Fibroblast of peridontal ligament (primary cell): ENCODE results near the gene KRTAP4-7.
A peak's percentile ranks its signal among the peaks of the same experiment; 100 is the strongest.
"Not testable (repeated sequence)": the region's sequence is repeated elsewhere in the genome, so short reads cannot be mapped to it uniquely, and the experiment has no call there.

ENCODE experiments used
- DNase-seq: peaks from one replicate; pipeline ENCODE4 v3.0.0-alpha.2; 2010; ENCODE audit errors: extremely low read depth

Gene KRTAP4-7

DNA sequence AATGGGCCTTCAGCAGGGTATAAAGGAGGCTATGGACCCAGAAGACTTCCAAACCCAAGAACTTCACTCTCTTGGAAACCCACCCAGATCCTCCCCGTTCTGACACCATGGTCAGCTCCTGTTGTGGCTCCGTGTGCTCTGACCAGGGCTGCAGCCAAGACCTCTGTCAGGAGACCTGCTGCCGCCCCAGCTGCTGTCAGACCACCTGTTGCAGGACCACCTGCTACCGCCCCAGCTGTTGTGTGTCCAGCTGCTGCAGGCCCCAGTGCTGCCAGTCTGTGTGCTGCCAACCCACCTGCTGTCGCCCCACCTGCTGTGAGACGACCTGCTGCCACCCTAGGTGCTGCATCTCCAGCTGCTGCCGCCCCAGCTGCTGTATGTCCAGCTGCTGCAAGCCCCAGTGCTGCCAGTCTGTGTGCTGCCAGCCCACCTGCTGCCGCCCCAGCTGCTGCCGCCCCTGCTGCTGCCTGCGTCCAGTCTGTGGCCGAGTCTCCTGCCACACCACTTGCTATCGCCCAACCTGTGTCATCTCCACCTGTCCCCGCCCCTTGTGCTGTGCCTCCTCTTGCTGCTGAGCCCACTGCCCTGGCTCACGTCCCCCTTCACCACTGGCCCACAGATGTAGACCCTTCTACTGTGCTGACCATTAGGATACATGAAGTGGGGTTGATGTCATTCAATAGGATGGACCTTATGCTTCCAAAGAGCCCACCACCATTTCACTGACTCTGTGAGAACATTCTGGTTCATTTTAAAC lies at the start of gene KRTAP4-7:
KRTAP4-7 (plus strand) TSS at position 51 of the 757 bp plus-strand sequence; CDS start at position 108, 57 bp downstream.
- not testable (repeated sequence) for DNase-seq

DNA sequence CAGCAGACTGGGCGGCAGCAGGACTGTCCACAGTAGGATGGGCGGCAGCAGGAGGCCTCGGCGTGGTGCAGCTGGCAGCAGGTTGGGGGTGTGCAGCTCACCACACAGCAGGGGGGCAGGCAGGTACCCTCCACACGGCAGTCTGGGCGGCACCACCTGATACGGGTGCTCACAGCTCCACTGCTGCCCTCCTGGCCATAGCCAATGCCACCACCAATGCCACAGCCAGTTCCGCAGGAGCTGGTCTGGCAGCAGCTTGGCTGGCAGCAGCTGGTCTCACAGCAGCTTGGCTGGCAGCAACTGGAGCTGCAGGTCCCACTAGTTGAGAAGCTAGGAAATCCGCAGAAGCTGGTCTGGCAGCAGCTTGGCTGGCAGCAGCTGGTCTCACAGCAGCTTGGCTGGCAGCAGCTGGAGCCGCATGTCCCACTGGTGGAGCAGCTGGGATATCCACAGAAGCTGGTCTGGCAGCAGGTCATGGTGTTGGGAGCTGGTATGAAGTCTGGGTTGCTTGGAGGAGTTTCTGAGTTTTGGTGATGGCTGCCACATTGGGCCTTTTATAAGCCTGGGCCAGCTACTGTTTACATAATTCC lies 49.5 kb upstream of the KRTAP4-7 start, which contains the start of gene KRTAP1-3:
KRTAP1-3 (minus strand) TSS at position 529 of the 590 bp plus-strand sequence; CDS start at position 476, 53 bp downstream.
- not testable (repeated sequence) for DNase-seq

DNA sequence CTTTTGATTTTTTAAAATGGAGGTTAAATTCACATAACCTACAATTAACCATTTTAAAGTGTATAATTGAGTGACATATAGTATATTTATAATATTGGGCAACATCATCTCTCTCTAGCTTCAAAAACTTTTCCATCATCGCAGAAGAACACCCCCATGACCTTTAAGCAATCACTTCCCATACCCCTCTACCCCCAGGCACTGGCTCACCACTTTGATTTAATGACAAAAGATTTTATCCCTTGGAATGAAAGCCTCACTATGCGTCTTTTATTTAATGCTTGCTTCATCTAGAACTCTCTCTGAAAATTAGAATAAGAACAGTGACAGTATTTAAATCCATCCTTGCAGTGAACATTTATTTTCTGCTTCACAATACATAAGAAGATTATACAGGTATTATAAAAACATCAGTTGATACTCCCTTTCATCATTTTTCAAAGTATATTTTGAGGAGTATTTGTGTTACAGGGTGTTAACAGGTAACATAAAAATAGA lies 46.0 kb upstream of the KRTAP4-7 start:
- DNase-seq, result no peak

DNA sequence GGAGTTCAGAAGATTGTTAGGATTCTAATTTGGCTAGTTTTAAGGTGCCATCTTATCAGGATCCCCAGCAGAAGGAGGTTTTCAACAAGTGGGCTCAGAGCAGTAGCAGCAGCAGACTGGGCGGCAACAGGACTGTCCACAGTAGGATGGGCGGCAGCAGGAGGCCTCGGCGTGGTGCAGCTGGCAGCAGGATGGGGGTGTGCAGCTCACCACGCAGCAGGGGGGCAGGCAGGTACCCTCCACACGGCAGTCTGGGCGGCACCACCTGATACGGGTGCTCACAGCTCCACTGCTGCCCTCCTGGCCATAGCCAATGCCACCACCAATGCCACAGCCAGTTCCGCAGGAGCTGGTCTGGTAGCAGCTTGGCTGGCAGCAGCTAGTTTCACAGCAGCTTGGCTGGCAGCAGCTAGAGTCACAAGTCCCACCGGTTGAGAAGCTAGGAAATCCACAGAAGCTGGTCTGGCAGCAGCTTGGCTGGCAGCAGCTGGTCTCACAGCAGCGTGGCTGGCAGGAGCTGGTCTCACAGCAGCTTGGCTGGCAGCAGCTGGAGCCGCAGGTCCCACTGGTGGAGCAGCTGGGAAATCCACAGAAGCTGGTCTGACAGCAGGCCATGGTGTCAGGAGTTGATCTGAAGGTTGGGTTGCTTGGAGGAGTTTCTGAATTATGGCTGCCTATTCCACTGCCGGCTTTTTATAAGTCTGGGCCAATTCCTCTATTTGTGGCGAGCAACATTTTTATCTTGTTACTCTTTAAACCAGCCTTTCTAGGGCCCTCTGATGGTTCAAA lies 43.0 kb upstream of the KRTAP4-7 start, which contains the start of gene KRTAP1-1:
KRTAP1-1 (minus strand) TSS at position 668 of the 789 bp plus-strand sequence; CDS start at position 615, 53 bp downstream.
- peak; percentile 62 for DNase-seq

DNA sequence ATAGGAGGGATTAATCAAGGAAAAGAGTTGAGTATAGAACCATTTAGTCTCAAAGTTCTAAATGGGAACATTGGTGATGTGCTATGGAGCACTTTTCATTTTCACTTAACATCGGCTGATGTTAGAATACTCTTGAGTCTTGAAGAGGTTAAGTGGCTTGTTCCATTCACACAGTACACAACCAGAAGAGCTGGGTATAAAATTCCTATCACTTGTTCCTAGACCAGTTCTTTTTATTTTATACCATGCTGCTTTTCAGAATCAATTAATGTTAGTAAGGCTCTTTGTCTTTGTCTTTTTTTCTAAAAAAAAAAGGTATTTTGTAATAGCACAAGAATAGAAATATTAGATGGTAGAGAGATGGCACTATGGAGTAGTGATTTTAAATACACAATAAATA lies 41.0 kb upstream of the KRTAP4-7 start:
- DNase-seq, result no peak

DNA sequence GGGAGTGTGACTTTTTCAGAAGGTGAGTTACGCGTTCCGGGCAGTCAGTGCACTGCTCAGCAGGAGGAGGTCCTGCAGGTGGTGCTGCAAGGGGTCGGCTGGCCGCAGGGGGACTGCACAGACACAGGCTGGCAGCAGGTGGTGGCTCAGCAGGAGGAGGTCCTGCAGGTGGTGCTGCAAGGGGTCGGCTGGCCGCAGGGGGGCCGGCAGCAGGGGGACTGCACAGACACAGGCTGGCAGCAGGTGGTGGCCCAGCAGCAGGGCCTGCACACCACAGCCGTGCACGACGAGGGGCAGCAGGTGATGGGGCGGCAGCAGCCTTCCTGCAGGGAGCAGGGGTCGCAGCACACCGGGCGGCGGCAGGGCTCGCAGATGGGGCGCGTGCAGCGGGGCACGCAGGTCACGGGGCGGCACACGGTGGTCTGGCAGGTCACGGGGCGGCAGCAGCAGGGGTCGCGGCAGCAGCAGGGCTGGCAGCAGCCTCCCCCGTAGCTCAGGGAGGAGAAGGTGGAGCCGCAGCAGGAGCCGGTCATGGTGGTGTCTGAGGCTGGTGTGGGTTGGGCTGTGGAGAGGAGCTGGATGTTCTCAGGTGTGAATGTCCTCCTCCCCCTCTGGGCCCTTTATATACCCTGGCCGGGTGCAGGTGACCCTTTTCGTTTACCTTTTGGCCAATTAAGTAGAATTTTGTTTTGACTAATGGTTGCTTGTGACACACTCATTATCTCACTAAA lies 37.0 kb upstream of the KRTAP4-7 start, which contains the start of gene KRTAP2-1:
KRTAP2-1 (minus strand) TSS at position 582 of the 731 bp plus-strand sequence; CDS start at position 533, 49 bp downstream.
- not testable (repeated sequence) for DNase-seq

DNA sequence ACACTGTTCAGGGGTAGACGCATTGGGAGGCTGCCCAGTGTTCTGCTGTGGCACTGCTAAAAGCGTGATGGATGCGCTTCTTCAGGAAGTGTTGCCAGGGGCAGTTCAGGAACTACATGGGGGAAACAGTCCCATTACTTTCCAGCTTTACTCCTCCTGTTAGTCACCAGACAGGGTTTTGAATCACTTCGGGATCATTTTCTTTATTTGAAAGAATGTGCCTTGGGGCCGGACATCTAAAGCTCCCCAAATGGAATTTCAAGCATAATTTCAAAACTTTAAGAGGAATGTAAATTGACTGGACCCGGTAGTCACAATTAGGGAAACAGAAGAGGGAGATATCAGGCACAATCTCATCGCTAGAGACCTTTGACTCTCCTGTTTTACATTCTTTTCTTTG lies 35.5 kb upstream of the KRTAP4-7 start:
- peak; percentile 73 for DNase-seq

DNA sequence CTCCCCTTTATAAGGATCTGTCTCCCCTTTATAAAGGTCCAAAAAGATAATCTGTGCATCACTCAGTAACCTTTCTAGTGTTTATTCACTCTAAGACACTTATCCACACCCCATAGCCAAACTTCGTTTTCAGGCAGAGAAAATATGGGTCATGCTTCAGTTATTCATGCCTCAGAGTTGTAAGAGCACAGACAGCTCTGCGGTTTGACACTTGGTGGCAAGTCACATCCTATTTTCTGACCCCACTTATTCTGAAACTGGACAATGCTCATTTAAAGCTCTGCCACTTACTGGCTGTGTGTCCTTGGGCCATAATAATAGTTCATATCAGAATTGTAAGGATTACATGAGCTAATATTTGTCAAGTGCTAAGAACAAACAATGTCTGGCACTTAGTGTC lies 34.8 kb upstream of the KRTAP4-7 start:
- peak; percentile 59 for DNase-seq

DNA sequence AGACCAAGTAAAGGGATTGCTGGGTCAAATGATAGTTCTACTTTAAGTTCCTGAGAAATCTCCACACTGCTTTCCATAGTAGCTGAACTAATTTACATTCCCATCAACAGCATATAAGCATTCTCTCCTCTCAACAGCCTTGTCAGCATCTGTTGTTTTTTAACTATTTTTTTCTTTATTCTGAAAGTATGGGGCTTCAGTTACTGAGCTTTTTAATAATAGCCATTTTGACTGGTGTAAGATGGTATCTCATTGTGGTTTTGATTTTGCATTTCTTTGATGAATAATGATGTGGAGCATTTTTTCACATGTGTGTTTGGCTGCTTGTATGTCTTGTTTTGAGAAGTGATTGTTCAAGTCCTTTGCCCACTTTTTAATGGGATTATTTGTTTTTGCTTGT lies 31.4 kb upstream of the KRTAP4-7 start:
- peak; percentile 55 for DNase-seq

DNA sequence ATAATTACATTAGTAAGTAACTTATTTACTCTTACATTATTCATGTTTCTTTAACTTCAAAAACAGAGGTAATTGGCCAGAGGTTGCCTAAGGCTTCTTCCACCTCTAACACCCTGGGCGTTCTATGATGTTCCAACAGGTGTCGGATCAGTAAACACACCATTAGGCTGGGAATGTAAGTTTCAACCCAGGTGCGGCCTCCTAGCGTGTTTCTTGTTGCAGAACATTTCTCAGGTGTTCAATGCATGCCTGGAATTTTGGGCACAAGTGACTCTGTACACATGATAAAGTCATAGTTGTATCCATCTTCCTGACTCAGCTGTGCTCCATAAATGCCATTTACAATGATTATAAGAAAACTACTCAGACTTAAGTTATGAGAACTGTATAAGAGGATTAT lies 29.9 kb upstream of the KRTAP4-7 start:
- no peak for DNase-seq

DNA sequence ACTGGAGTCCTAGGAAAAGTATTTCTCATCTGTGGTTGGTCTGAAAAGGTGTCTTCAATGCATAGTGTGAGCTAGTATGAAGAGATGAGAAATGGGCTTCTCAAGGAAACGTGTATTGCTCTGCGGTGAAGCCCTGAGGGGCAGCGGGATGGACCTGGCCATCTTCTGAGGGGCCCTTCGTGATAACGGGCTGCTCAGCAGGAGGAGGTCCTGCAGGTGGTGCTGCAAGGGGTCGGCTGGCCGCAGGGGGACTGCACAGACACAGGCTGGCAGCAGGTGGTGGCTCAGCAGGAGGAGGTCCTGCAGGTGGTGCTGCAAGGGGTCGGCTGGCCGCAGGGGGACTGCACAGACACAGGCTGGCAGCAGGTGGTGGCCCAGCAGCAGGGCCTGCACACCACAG lies 29.4 kb upstream of the KRTAP4-7 start:
- not testable (repeated sequence) for DNase-seq

DNA sequence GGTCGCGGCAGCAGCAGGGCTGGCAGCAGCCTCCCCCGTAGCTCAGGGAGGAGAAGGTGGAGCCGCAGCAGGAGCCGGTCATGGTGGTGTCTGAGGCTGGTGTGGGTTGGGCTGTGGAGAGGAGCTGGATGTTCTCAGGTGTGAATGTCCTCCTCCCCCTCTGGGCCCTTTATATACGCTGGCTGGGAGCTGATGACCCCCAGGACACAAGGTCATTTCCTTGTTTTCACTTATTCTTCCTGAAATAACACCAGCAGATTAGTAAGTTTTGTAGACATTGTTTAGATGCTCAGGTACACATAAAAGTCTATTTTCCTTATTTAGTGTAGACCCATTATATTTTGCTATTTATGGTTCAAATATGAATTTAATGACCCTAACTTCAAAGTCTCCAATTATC lies 28.8 kb upstream of the KRTAP4-7 start, which contains the start of gene KRTAP2-2:
KRTAP2-2 (minus strand) TSS at position 101 of the 400 bp plus-strand sequence; CDS start at position 82, 19 bp downstream.
- not testable (repeated sequence) for DNase-seq

DNA sequence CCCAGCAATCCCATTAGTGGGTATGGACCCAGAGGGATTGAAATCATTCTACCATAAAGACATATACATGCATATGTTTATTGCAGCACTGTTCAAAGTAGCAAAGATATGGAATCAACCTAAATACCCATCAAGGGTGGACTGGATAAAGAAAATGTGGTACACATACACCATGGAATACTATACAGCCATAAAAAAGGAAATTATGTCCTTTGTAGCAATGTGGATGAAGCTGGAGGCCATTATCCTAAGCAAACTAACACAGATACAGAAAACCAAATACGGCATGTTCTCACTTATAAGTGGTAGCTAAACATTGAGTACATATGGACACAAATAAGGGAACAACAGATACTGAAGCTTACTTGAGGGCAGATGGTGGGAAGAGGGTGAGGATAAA lies 26.4 kb upstream of the KRTAP4-7 start:
- no peak for DNase-seq

DNA sequence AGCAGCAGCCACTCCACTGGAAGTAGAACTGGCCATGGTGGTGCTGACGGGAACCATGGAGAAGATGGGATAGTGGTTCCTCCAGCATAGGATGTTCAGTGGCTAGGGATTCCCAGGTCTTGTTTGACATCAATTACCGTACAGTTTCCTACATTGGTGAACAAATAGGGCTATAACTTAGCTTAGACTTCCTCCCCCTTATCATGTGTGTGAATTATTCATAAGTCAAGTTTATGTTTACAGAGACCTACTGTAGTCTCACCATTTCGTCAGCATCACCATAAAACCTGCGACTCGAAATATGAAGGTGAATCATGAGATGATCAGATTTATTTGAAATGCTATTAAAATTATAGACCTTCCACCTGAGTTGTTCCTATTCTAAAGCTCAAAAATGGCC lies 25.2 kb upstream of the KRTAP4-7 start:
- DNase-seq, result no peak

DNA sequence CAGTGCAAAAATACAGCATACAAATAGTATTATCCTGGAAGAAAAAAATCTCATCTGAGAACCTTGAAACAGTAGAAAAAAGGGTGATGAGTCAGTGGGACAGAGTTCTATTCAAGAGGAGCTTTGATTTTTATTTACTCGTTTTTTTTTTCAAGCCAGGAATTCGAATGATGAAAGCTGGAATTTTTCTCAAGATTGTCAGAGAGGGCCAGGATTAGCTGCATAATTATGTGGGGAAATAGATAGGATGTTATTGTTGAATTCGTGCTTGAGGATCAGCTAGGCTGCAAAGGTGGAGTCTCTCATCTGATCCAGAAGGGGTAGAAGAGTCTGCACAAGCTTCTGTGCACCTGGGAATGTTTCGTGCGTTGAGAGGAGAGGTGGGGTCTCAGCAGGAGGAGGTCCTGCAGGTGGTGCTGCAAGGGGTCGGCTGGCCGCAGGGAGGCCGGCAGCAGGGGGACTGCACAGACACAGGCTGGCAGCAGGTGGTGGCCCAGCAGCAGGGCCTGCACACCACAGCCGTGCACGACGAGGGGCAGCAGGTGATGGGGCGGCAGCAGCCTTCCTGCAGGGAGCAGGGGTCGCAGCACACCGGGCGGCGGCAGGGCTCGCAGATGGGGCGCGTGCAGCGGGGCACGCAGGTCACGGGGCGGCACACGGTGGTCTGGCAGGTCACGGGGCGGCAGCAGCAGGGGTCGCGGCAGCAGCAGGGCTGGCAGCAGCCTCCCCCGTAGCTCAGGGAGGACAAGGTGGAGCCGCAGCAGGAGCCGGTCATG lies 24.5 kb upstream of the KRTAP4-7 start:
- DNase-seq, result peak; percentile 95

DNA sequence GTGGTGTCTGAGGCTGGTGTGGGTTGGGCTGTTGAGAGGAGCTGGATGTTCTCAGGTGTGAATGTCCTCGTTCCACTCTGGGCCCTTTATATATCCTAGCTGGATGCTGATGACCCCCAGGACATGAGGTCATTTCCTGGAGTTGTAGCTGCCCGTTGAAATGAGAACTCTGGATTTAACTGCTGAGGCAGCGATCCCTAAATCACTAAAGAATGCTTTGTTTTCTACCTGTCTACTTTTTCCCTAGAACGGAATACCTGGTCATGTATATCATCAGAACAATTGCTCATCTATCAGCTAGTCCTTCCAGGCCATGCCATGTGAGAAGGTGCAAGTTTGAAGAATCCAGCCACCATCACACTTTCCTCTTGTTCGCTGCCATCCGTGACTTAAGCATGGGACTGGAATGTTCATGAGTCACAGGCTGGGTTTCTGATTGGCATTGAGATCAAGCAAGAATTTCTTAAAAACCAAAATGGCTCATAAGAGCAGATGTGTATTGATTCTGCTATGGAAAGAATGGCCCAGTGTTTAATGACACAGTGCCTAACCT lies 23.8 kb upstream of the KRTAP4-7 start, which contains the start of gene KRTAP2-3:
KRTAP2-3 (minus strand) TSS at position 63 of the 553 bp plus-strand sequence. CDS start 64 bp downstream, outside the sequence.
- peak; percentile 98 for DNase-seq

DNA sequence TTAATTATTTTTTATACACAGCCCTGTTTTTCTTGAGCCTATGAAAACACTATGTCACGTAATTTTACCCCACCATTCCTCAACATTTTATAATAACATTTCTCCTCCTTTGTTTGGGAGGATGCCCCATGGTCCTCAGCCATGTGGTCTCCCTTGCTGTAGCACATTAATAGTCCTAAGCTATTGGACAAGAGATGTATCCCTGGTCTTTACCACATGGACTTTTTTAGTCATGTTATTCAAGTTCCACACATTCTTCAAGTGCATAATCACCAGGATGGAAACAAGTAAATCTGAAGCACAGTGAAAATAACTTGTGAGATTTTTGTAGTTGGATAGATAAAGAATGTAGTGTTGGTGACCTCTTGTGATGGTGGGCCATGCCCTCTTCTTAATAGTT lies 22.0 kb upstream of the KRTAP4-7 start:
- DNase-seq, result peak; percentile 98

DNA sequence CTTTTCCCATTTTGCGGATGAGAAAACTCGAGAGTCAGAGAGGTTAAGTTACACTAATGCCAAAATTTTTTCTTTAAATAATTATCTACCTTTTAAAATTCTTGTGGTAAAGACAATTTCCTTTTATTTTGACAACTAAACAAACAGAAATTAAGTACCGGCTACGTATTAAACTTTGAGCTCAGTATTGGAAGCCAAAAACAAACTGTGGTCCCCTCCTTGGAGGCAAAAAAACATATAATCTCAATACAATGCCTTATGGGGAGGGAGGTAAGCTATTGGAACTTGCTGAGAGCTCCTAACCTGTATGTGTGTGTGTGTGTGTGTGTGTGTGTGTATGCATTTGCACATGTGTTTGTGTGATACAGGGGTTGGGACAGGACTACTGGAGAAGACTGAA lies 20.5 kb upstream of the KRTAP4-7 start:
- DNase-seq, result no peak

DNA sequence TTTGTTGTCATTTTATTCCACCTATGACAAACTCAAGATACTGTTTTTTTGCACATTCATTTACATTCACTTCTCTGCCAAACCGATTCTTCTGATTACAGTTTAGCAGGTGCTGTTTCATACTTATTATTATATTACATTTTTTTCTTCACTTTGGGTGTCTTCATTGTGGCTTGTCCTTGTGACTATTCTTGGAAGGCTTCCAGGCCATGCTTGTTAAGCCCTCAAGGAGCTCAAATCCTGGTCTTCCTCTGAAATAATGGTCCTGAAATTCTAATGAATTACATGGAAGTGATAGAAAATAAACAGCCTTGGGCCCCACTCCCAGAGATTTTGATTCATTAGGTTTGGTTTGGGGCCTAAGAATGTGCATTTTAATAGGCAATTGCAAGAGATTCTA lies 19.6 kb upstream of the KRTAP4-7 start:
- no peak for DNase-seq
